NCI-H1417 treated with DMSO at 0.1 percent for 48 hours (cell line): Measurements from ENCODE around the gene TGFB1I1.
"Not testable (repeated sequence)": the region's sequence is repeated elsewhere in the genome, so short reads cannot be mapped to it uniquely, and the experiment has no call there.

Source experiments
- DNase-seq: peaks from one replicate; lab custom pipeline; 2025; lab: John Stamatoyannopoulos, UW

The TGFB1I1 gene

DNA sequence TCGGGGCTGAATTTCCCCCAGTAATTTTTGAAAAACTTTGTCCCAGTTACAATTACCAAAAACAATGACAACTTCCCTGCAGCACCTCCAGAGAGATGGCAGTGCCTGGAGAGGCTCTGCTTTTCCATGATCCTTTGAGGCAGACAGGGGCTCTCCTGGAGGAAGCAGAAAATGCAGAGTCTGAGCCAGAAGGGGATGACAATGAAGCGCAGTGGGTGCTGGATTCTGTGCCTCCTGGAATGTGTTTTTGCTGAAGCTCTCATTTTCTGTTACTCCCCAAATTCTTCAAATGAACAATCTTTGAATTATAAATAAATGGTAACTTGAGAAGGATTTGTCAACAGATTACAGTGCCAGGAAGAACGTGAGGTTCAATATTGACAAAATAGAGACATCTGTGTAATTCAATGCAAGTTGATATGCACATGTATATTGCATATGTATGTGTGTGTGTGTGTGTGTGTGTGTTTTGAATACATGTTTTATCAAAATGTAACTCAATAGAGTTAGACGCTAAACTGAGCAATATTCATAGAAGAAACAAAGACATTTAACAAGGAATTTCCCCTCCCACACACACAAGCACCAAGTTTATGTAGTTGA is 45.9 kb downstream of the TGFB1I1 start:
- no peak for DNase-seq

DNA sequence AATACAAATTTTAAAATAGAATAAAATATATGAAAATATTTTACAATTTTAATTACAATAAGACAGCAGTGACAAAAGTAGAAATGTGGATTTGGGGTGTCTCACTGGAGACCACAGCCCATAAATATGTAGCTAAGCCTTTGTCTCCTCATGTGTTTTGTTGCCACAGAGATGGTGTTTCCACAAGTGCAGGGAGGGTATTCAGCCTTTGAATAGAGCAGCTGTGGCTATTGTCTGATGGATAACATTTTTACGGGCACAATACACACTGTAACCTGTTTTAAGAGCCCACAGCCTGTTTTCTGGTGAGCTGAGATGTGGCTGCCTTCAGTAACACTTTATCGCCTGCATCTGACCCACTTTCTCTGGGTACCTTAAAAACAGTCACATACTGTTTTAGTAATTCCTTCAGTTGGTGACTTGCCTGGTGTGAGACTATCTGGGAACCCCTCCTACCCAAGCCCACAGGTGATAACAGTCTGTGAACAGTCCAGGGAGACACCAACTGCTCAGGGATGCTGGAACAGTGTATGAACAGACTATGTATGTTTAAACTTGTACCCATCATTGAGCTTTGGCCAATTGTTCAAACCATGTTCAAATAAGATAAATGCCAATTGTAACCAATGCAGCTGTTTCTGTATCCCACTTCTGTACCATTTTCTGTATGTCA is 47.9 kb downstream of the TGFB1I1 start:
- DNase-seq = no peak

DNA sequence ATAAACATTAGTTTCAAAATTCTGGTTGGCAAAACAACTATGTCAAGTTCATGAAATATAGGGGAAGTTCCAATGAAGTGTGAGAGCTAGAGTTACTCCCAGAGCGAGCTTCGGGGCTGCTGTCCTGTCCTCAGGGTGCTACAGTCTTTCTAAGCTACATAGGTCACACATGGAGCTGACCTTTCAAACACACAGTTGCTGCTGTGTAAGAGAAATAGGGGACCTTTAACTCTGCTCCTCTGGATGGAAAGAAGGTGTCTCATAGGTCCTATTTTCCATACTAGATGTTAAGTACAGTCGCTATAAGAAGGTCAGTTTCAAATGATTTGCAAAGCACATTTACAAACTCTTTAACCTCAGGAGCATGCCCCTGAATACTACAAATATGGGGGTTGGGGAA is 49.4 kb downstream of the TGFB1I1 start:
- no peak for DNase-seq

DNA sequence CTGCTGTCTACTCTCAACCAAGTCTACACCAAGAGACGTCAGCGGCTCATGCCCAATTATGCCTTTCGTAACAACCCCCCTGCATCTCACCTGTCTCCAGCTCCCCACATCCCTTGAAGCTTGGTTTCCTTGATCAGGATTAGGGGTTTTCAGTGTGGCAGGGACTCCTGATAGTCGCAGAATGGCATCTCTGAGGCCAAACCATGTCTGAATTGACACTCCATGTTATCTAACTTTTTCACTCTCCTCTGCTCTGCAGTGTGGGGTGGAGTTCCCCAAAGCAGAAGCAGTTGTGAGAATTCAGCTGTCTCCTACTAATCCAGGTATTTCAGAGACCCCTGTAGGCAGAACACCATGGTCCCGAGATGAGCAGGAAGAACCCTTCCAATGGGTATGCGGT is 50.1 kb downstream of the TGFB1I1 start:
- DNase-seq = no peak

DNA sequence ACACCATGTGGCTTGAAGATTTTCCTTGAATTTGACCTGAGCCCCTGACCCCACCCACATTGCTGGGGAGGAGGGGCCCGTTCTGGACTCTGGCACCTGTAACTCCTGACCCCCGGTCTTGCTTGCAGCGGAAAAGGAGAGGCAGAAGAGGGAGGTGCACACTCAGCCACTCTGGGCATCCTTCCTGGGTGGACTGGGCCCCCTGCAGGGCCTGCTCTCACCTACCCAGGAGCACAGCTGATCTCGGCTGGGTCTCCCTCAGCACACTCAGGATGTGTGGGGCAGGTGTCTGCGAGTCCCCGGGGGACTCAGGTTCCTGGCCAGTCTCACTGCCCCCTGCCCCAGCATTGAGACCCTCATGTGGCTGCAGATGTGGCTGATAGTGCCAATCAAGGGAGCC is 51.8 kb downstream of the TGFB1I1 start:
- not testable (repeated sequence) for DNase-seq

DNA sequence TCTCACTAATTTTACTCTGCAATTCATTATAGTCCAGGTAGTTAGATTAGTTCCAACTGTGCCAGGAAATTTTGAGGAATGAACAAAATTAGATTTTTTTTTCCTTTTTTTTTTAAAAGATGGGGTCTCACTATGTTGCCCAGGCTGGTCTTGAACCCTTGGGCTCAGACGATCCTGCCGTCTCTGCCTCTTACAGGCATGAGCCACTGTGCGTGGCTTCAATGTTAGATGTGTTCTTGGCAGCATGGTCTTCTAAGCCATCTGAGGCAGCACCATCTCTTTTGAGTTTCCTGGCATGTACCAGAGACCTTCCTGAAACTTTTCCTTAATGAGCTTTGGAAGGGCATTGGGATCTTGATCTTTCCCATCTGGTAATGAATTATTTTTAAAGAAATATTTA is 53.2 kb downstream of the TGFB1I1 start:
- no peak for DNase-seq
